Hippocampal formation (tissue), 2 donors: ENCODE results near the gene MRS2.
"Not testable (repeated sequence)": the region's sequence is repeated elsewhere in the genome, so short reads cannot be mapped to it uniquely, and the experiment has no call there.

ENCODE experiments used
- DNase-seq, 2 donors: peaks; one replicate each; lab custom pipeline; 2025; lab: John Stamatoyannopoulos, UW

Gene MRS2

GRCh38 chr6:24391208-24391607, 11.5 kb upstream of the MRS2 start:
- DNase-seq, result no peak

GRCh38 chr6:24391756-24392405, 10.9 kb upstream of the MRS2 start:
- no peak for DNase-seq

- no peak for DNase-seq
These were observed 8.5 kb upstream of the MRS2 start for GRCh38 chr6:24394061-24394779.

- DNase-seq, result no peak
These were observed 7.8 kb upstream of the MRS2 start for GRCh38 chr6:24394780-24395437.

- no peak for DNase-seq
These were observed 5.9 kb upstream of the MRS2 start for GRCh38 chr6:24396824-24397223.

- DNase-seq, result no peak
These were observed 5.1 kb upstream of the MRS2 start for GRCh38 chr6:24397631-24398030.

GRCh38 chr6:24400045-24401039, 2.4 kb upstream of the MRS2 start:
- DNase-seq, result not testable (repeated sequence)

GRCh38 chr6:24401458-24401857, 1.3 kb upstream of the MRS2 start:
- DNase-seq, result no peak

GRCh38 chr6:24403501-24403824, 727 bp downstream of the MRS2 start:
- no peak for DNase-seq

GRCh38 chr6:24405262-24405661, 2.5 kb downstream of the MRS2 start:
- no peak for DNase-seq

- DNase-seq, result no peak
These were observed 6.1 kb downstream of the MRS2 start for GRCh38 chr6:24408719-24409410.

GRCh38 chr6:24410622-24411021, 7.9 kb downstream of the MRS2 start:
- DNase-seq, result no peak

- DNase-seq, result no peak
These were observed 9.6 kb downstream of the MRS2 start for GRCh38 chr6:24412294-24412693.

- not testable (repeated sequence) for DNase-seq
These were observed 11.8 kb downstream of the MRS2 start for GRCh38 chr6:24414531-24414930.

- DNase-seq, result no peak
These were observed 13.0 kb downstream of the MRS2 start for GRCh38 chr6:24415753-24416152.

GRCh38 chr6:24419526-24419925, 16.8 kb downstream of the MRS2 start:
- DNase-seq, result no peak

GRCh38 chr6:24425091-24425490, 22.4 kb downstream of the MRS2 start:
- no peak for DNase-seq

GRCh38 chr6:24426729-24427446, 24.2 kb downstream of the MRS2 start:
- no peak for DNase-seq

GRCh38 chr6:24428615-24429014, 25.9 kb downstream of the MRS2 start:
- DNase-seq, result no peak

GRCh38 chr6:24429146-24429545, 26.4 kb downstream of the MRS2 start:
- no peak for DNase-seq

- DNase-seq, result no peak
These were observed 27.4 kb downstream of the MRS2 start for GRCh38 chr6:24430086-24430485.
